GM12878 (cell line): ENCODE results near the gene DLGAP5. TPM values are rescaled to one million over a fixed set of nuclear protein-coding genes. Genes with fewer than 3 reads are reported as not detected.

ENCODE experiments used
- ATAC-seq: fragments of 200-7000 bp; cut with Tn5 transposase; 3 replicates; pipeline ENCODE4 v1.9.1; 2020; ENCODE audit warnings: mild to moderate bottlenecking, moderate library complexity
- BruUV-seq: library from RNA; stranded (reverse); fragments of 400-500 nt; replicated peaks from 2 replicates; lab custom pipeline; 2021; lab: Mats Ljungman, UMichigan
- CTCF ChIA-PET: fragments of 300-600 bp; sonication (Branson Sonifier 250); formaldehyde crosslinking; extraction: SDS; loops from one replicate; lab custom pipeline; 2021; ENCODE audit warnings: inconsistent platforms; lab: Yijun Ruan, JAX
- POLR2A ChIA-PET: fragments of 350-600 bp; formaldehyde crosslinking; extraction: SDS; loops from one replicate; lab custom pipeline; 2021; ENCODE audit warnings: inconsistent platforms; lab: Charles Lee
- RAD21 ChIA-PET: fragments of 300-600 bp; sonication (Branson Sonifier 250); formaldehyde crosslinking; loops from one replicate; lab custom pipeline; 2023; ENCODE audit warnings: antibody characterized with exemption; ENCODE audit not compliant: unreplicated experiment; lab: Charles Lee
- SMC1A ChIA-PET: fragments of 300-600 bp; sonication (Branson Sonifier 250); formaldehyde crosslinking; loops from one replicate; lab custom pipeline; 2023; ENCODE audit not compliant: unreplicated experiment, uncharacterized antibody; lab: Charles Lee
- DNase-seq: peaks from one replicate; pipeline ENCODE4 v3.0.0-alpha.2; 2011; ENCODE audit warnings: low read depth, low spot score
- FAIRE-seq: peaks from 3 replicates; lab custom pipeline; 2011; peaks lifted over from hg19 to GRCh38; lab: Jason Lieb, UNC
- H2AFZ ChIP-seq: 2 replicates; pipeline ENCODE4 v1.6.0; 2011; ENCODE audit warnings: low read depth, low read length, control low read depth; ENCODE audit not compliant: control insufficient read depth
- H3K27ac ChIP-seq: 2 replicates; pipeline ENCODE4 v1.5.1; 2011; ENCODE audit warnings: control low read depth; ENCODE audit not compliant: control insufficient read depth, insufficient read depth
- H3K27me3 ChIP-seq, 2 experiments: replicated peaks in 1 of 2; 2 replicates each; pipeline versions ENCODE4 v1.6.0 to v1.6.1; 2011; ENCODE audit warnings: low read length in 1 of 2; ENCODE audit not compliant: control insufficient read depth in 2 of 2, insufficient read depth in 2 of 2
- H3K36me3 ChIP-seq, 2 experiments: 2 replicates each; pipeline ENCODE4 v1.5.1; 2011; ENCODE audit warnings: low read length in 1 of 2; ENCODE audit not compliant: control insufficient read depth in 2 of 2, insufficient read depth in 2 of 2
- H3K4me1 ChIP-seq: 2 replicates; pipeline ENCODE4 v1.6.1; 2011; ENCODE audit warnings: mild to moderate bottlenecking, low read length, moderate library complexity, mixed read lengths; ENCODE audit not compliant: control insufficient read depth, insufficient read depth
- H3K4me2 ChIP-seq: 2 replicates; pipeline ENCODE4 v1.6.0; 2011; ENCODE audit warnings: control low read depth; ENCODE audit not compliant: control insufficient read depth, insufficient read depth
- H3K4me3 ChIP-seq: fragments of 200-600 bp; sonication (generic); 2 replicates; pipeline ENCODE4 v1.5.1; 2016
- H3K79me2 ChIP-seq: 2 replicates; pipeline ENCODE4 v1.6.0; 2011; ENCODE audit warnings: low read length; ENCODE audit not compliant: control insufficient read depth, insufficient read depth
- H3K9ac ChIP-seq: 2 replicates; pipeline ENCODE4 v1.8.0; 2011; ENCODE audit warnings: low read length, control low read depth, mixed read lengths; ENCODE audit not compliant: control insufficient read depth, insufficient read depth
- H3K9me3 ChIP-seq: replicated peaks from 3 replicates; pipeline ENCODE4 v1.5.1; 2011; ENCODE audit warnings: mild to moderate bottlenecking, low read length; ENCODE audit not compliant: control insufficient read depth, insufficient read depth
- H4K20me1 ChIP-seq: 2 replicates; pipeline ENCODE4 v1.6.0; 2011; ENCODE audit not compliant: control insufficient read depth, insufficient read depth
- ATF2 ChIP-seq: IDR thresholded peaks from 2 replicates; pipeline ENCODE4 v1.6.1; 2012; ENCODE audit warnings: low read length, inconsistent platforms
- CHD1 ChIP-seq: IDR thresholded peaks from 2 replicates; pipeline ENCODE4 v1.6.1; 2012; ENCODE audit warnings: low read depth, low read length, improper control_type of control experiment
- CHD4 ChIP-seq: fragments of 200-600 bp; sonication (generic); IDR thresholded peaks from 2 replicates; pipeline ENCODE4 v1.6.1; 2016; ENCODE audit warnings: mild to moderate bottlenecking
- E2F8 ChIP-seq: fragments of 450-650 bp; IDR thresholded peaks from 2 replicates; pipeline ENCODE4 v1.6.1; 2018; ENCODE audit warnings: mild to moderate bottlenecking, low read depth, moderate library complexity; ENCODE audit not compliant: partially characterized antibody
- ESRRA ChIP-seq: IDR thresholded peaks from 2 replicates; pipeline ENCODE4 v1.6.1; 2012; ENCODE audit warnings: mild to moderate bottlenecking, low read length, improper control_type of control experiment
- GATAD2B ChIP-seq: fragments of 450-650 bp; conservative IDR thresholded peaks from 2 replicates; pipeline ENCODE4 v1.6.1; 2017; ENCODE audit warnings: low read depth, mild to moderate bottlenecking, moderate library complexity
- HSF1 ChIP-seq: fragments of 150-350 bp; IDR thresholded peaks from 2 replicates; pipeline ENCODE4 v1.6.1; 2014; ENCODE audit warnings: mild to moderate bottlenecking, low read depth, low read length
- IKZF1 ChIP-seq: fragments of 450-650 bp; conservative IDR thresholded peaks from 2 replicates; pipeline ENCODE4 v1.6.1; 2017; ENCODE audit warnings: antibody characterized with exemption, mild to moderate bottlenecking
- IKZF2 ChIP-seq, 2 experiments: fragments of 450-650 bp; IDR thresholded peaks; 2 replicates each; pipeline ENCODE4 v1.6.1; 2017; ENCODE audit warnings: mild to moderate bottlenecking in 2 of 2, moderate library complexity in 2 of 2
- MLLT1 ChIP-seq: fragments of 450-650 bp; IDR thresholded peaks from 2 replicates; pipeline ENCODE4 v1.6.1; 2016; ENCODE audit warnings: mild to moderate bottlenecking
- MXI1 ChIP-seq: fragments of 150-350 bp; IDR thresholded peaks from 2 replicates; pipeline ENCODE4 v1.6.1; 2011; ENCODE audit warnings: low read depth, mild to moderate bottlenecking, inconsistent platforms, low read length, improper control_type of control experiment
- NBN ChIP-seq: fragments of 450-650 bp; IDR thresholded peaks from 2 replicates; pipeline ENCODE4 v1.6.1; 2016
- PAX5 ChIP-seq: IDR thresholded peaks from 2 replicates; pipeline ENCODE4 v1.6.1; 2011; ENCODE audit warnings: low read depth, low read length, borderline replicate concordance
- PML ChIP-seq: IDR thresholded peaks from 2 replicates; pipeline ENCODE4 v1.6.1; 2012; ENCODE audit warnings: low read length, inconsistent platforms
- RBBP5 ChIP-seq: fragments of 200-600 bp; sonication (generic); conservative IDR thresholded peaks from 2 replicates; pipeline ENCODE4 v1.6.1; 2016
- SMAD1 ChIP-seq: fragments of 450-650 bp; IDR thresholded peaks from 2 replicates; pipeline ENCODE4 v1.6.1; 2018; ENCODE audit warnings: mild to moderate bottlenecking, low read depth; ENCODE audit not compliant: partially characterized antibody
- SMAD5 ChIP-seq: IDR thresholded peaks from 2 replicates; pipeline ENCODE4 v1.6.1; 2016; ENCODE audit warnings: antibody characterized with exemption, low read depth
- ZBED1 ChIP-seq: IDR thresholded peaks from 2 replicates; pipeline ENCODE4 v1.6.1; 2016; ENCODE audit warnings: borderline replicate concordance
- WGBS: methylation state at CpG from one replicate; pipeline ENCODE4 v1.1.6; 2016; ENCODE audit warnings: low lambda C conversion rate; ENCODE audit not compliant: insufficient replicate concordance, insufficient coverage; ENCODE audit errors: missing lambda C conversion rate; 5-methylcytosine and 5-hydroxymethylcytosine counted together
- in situ Hi-C: fragments of 300-500 bp; cut with MboI; formaldehyde crosslinking; loops from 9 replicates; pipeline ENCODE4 v1.14.3; 2018; ENCODE audit warnings: mixed read lengths
- intact Hi-C: fragments of 100-400 bp; cut with micrococcal nuclease; formaldehyde crosslinking; loops from one replicate; pipeline ENCODE4 v1.14.2; 2022; ENCODE audit not compliant: unreplicated experiment
- polyA plus RNA-seq, 11 experiments: library from polyadenylated mRNA; depleted of rRNA in 4 of 11; unstranded in 6 of 11; stranded (reverse) in 5 of 11; fragments of >200 nt; fragmentation: Nextera tagmentation in 4 of 11; fragmentation: Illumina TruSeq in 1 of 11; extraction: Ambion mirVana in 4 of 11; extraction: Trizol in 1 of 11; gene quantifications; 1 replicate in 1 of 11; 2 replicates in 10 of 11; pipeline versions ENCODE4 v1.2.1 to v1.2.3, GENCODE V29; 2011 to 2016; ENCODE audit warnings: inconsistent platforms in 2 of 11, missing spikeins in 2 of 11, low read depth in 1 of 11
- total RNA-seq, 4 experiments: library from RNA; depleted of rRNA in 3 of 4; stranded (reverse); fragments of >200 nt in 3 of 4; fragmentation: Illumina TruSeq in 1 of 4; extraction: Trizol in 1 of 4; gene quantifications; 2 replicates each; pipeline versions ENCODE4 v1.2.1 to v1.2.3, GENCODE V29; 2013 to 2021

The DLGAP5 gene
- total and polyA plus RNA-seq, 10 of the 15 experiments (the other 5 are each of a cell fraction or from before 2014, with no cell fraction given), result 40.9 to 106 (median 67.6) TPM

- TF ChIP-seq IKZF2 (IDR thresholded peaks at IDR 0.05) (no peak), ESRRA (no peak), NBN (no peak), GATAD2B (no peak), HSF1 (no peak), PML (no peak), CHD1 (no peak), SMAD5 (no peak), SMAD1 (no peak), IKZF1 (no peak)
- TF ChIP-seq, all 136 proteins: peak for 0
Measured at GRCh38 chr14:55101698-55102097, 89.7 kb downstream of the DLGAP5 start (continued).

GRCh38 chr14:55099756-55100155, 91.6 kb downstream of the DLGAP5 start:
- H3K9ac ChIP-seq, result no peak overlapping the region
- 84% methylated on average over 2 of the region's 2 CpGs for WGBS
- DNase-seq (no peak), ATAC-seq (no peak), FAIRE-seq (no peak)
- no peak overlapping the region for H2AFZ ChIP-seq
- no peaks in the 10 kb centered on the region for H3K36me3 ChIP-seq
- no peaks in the 10 kb centered on the region for H4K20me1 ChIP-seq
- no peak overlapping the region for H3K4me3 ChIP-seq
- intact Hi-C loops, result loop anchor here (2.0 to 10.0 kb wide), 3 partner anchors 25 to 175 kb away; partner anchors contain the start of genes DLGAP5 and FBXO34
- BruUV-seq, result no TSS peak
- peaks cover 63% of the 10 kb centered on the region for H3K4me1 ChIP-seq
- no peaks in the 10 kb centered on the region for H3K27me3 ChIP-seq
- SMC1A ChIA-PET, result interaction anchor here (0.6 to 3.6 kb wide), 13 partner anchors 10 to 72 kb away, joined by 3 to 26 read pairs (median 5); partner anchors contain the start of genes LGALS3 and MAPK1IP1L
- RAD21 ChIA-PET, result interaction anchor here (0.6 to 2.9 kb wide), 15 partner anchors 9 to 311 kb away, joined by 3 to 30 read pairs (median 4); no protein-coding TSS in a partner anchor
- POLR2A ChIA-PET, result interaction anchor here (0.6 to 2.1 kb wide), 11 partner anchors 9 to 1049 kb away, joined by 3 to 16 read pairs (median 4); partner anchors contain the start of genes LGALS3 and MAPK1IP1L
- H3K27ac ChIP-seq, result peak overlapping the region; percentile 51
- in situ Hi-C loops, result no loop called here
- H3K79me2 ChIP-seq, result no peaks in the 10 kb centered on the region
- peak overlapping the region; percentile 46 for H3K4me2 ChIP-seq
- H3K9me3 ChIP-seq, result peaks cover 6% of the 10 kb centered on the region; the same call in 2 of the 3 replicates
- CTCF ChIA-PET, result interaction anchor here (0.9 to 3.3 kb wide), 5 partner anchors 11 to 61 kb away, joined by 3 to 21 read pairs (median 3); no protein-coding TSS in a partner anchor
- TF ChIP-seq RBBP5 (no peak), MXI1 (no peak), PAX5 (no peak), E2F8 (no peak), ZBED1 (no peak), CHD4 (no peak), ATF2 (no peak), MLLT1 (no peak)
